Measurements from ENCODE around the gene DNHD1. TPM values are rescaled to one million over a fixed set of nuclear protein-coding genes. Genes with fewer than 3 reads are reported as not detected.

DNHD1 gene
- total RNA-seq, 1 donor = 8.2 TPM

DNA sequence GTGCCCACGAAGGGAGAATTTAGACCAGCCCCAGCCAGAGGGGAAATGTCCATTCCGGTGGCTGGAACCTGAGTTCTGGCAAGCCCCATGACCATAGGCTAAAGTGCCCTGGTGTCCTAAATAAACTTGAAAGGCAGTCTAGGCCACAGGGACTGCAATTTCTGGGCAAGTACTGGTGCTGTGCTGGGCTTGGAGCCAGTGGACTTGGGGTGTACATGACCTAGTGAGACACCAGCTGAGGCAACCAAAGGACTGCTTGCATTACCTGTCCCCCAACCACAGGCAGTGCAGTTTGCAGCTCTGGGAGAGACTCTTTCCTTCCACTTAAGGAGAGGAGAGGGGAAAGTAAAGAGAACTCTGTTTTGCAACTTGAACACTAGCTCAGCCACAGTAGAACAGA lies 82.6 kb downstream of the DNHD1 start:
- DNase-seq (ENCODE audit: low read depth) = no peak
- TF ChIP-seq, protein P1, sequence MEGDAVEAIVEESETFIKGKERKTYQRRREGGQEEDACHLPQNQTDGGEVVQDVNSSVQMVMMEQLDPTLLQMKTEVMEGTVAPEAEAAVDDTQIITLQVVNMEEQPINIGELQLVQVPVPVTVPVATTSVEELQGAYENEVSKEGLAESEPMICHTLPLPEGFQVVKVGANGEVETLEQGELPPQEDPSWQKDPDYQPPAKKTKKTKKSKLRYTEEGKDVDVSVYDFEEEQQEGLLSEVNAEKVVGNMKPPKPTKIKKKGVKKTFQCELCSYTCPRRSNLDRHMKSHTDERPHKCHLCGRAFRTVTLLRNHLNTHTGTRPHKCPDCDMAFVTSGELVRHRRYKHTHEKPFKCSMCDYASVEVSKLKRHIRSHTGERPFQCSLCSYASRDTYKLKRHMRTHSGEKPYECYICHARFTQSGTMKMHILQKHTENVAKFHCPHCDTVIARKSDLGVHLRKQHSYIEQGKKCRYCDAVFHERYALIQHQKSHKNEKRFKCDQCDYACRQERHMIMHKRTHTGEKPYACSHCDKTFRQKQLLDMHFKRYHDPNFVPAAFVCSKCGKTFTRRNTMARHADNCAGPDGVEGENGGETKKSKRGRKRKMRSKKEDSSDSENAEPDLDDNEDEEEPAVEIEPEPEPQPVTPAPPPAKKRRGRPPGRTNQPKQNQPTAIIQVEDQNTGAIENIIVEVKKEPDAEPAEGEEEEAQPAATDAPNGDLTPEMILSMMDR (IDR thresholded peaks at IDR 0.05; ENCODE audit: insufficient read depth, low read length) = no peak
- no peak overlapping the region for H3K4me3 ChIP-seq (ENCODE audit: low read depth, low read length)

DNA sequence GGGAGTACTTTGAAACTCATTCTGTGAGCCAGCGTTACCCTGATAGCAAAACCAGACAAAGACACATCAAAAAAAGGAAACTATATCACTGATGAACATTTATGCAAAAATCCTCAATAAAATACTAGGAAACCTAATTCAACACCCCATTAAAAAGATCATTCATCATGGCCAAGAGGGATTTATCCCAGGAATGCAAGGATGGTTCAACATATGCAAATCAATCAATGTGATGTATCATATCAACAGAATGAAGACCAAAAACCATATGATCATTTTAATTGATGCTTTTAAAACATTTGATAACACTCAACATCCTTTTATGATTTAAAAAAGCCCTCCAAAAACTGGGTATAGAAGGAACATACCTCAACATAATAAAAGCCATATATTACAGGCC lies 86.5 kb downstream of the DNHD1 start:
- TF ChIP-seq, protein P1 (IDR thresholded peaks at IDR 0.05; ENCODE audit: insufficient read depth, low read length) = no peak

DNA sequence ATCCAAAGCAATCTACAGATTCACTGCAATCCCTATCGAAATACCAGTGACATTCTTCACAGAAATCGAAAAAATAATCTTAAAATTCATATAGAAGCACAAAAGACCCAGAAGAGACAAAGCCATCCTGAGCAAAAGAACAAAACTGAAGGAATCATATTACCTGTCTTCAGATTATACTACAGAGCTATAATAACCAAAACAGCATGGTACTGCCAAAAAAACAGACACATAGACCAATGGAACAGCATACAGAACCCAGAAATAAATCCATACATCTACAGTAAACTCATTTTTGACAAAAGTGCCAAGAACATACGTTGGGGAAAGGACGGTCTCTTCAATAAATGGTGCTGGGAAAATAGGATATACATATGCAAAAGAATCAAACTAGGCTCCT lies 87.4 kb downstream of the DNHD1 start:
- no peak for DNase-seq (ENCODE audit: low read depth)
- H3K4me3 ChIP-seq (ENCODE audit: low read depth, low read length) = no peak overlapping the region
- TF ChIP-seq, protein P1 (IDR thresholded peaks at IDR 0.05; ENCODE audit: insufficient read depth, low read length) = no peak

More for the DNA sequence above, 86.5 kb downstream of the DNHD1 start:
- DNase-seq (ENCODE audit: low read depth) = no peak
- H3K4me3 ChIP-seq (ENCODE audit: low read depth, low read length) = no peak overlapping the region

DNA sequence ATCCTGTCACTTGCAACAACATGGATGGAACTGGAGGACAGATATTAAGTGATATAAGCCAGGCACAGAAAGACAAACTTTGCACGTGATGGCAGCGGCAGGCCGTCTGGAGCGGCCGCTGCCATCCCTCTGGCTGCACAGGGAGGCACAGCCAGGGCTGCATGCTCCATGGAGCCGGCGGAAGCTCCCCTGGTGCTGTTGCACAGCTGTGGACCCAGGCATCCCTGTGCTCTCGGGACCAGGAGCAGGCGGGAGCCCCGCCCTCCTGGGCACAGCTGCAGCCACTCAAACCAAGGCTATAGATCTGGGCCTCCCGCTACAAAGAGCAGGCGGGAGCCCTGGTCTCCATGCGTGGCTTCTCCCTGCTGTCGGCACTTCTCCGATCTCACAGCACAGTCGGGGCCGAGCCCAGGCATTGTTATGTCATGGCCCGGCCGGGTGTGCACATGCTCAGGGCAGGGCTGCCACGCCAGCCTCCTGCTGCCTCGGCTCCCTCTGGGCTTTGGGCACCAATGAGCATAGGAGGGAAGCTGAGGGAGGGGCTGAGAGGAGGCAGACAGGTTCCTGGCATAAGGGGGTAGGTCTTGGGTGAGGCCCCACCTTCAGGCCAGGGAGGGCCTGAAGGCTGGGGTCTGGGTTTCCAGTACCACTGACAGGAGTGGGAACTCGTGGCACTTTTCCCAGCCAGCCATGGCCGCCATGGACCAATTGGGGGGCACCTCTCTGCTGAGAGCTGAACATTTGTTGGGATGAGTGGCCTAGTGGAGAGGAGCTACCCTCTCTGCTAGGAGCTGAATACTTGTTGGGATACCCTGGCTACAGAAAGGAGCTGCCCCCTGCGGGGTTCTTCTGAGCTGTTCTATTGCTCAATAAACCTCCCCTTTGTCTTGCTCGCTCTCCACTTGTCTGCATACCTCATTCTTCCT lies 89.6 kb downstream of the DNHD1 start:
- no peak for DNase-seq (ENCODE audit: low read depth)
- TF ChIP-seq, protein P1 (IDR thresholded peaks at IDR 0.05; ENCODE audit: insufficient read depth, low read length) = no peak
- H3K4me3 ChIP-seq (ENCODE audit: low read depth, low read length) = no peak overlapping the region

DNA sequence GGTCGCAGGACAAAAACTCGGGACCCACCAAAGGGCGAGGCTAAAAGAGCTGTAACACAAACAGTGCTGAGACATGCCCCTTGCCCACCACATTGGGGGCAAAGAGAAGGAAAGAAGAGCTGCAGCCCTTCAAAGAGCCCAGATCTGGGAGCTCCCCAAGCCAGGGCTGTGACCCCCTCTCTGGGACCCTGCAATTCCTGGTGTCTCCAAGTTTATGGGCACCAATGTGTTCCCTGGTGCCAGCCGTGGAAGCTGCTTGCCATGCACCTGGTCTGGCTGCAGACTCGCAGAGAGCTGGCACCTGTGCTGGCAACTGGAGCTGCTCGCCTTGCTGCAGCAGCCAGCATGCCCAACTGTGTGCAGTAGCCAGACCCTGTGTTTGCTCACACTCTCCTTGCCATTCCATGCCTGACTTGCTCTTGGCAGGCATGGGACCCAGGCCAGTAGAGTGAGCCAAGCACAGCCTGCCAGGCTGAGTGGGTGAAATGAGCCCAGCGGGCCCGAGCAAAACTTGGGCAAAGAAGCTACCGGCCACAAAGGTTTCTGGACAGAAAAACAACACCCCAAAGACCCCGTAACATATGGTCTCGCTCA lies 90.4 kb downstream of the DNHD1 start:
- H3K4me3 ChIP-seq (ENCODE audit: low read depth, low read length) = no peak overlapping the region
- DNase-seq (ENCODE audit: low read depth) = no peak
- TF ChIP-seq, protein P1 (IDR thresholded peaks at IDR 0.05; ENCODE audit: insufficient read depth, low read length) = no peak

DNA sequence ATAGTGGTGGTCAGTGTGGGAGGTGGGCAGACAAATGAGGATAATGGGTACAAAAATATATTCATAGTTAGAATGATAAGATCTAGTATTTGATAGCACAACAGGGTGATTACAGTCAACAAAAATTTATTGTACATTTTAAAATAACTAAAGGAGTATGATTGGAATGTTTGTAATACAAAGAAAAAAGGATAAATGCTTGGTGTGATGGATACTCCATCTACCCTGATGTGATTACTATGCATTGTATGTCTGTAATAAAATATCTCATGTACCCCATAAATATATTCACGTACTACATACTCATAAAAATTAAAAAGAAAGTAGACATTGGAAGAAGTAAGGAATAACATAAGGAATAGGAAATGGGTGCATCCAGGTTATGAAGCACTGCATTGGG lies 90.9 kb downstream of the DNHD1 start:
- H3K4me3 ChIP-seq (ENCODE audit: low read depth, low read length) = no peak overlapping the region
- TF ChIP-seq, protein P1 (IDR thresholded peaks at IDR 0.05; ENCODE audit: insufficient read depth, low read length) = no peak
- DNase-seq (ENCODE audit: low read depth) = no peak

Data from fibroblast of the aortic adventitia (primary cell).